ENCODE data around the gene ZRANB1.

ZRANB1 gene

DNA sequence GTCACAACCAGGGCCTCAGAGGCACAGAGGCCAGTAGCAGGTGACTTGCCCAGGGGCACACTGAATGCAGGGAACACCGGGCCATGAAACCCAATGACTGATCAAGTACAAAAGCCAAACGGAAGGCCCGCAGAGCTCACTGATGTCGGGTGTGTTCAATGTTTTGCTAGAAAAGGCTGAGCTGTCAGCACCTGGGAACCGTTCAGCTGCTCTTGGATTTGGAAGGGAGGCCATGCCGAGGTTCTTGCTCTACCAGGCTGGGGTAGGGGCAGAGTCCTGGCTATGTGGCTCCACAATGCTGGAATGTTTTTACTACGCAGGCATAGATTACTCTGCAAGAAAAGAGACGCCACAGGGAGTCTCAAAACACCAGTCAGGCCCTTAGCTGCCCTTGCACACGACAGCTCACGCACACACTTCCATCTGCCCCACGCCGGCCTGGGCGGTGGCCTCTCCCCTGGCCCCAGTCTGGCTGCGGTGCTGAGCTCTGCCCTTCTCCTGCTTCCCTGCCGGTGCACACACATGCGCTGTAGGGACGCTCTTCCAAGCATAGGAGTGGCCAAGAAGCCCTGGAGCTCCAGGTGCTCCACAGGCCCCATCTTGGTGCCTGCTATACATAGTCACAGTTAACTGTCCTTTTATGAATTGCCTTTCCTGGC lies 79.9 kb downstream of the ZRANB1 start:
- no peak for DNase-seq (ENCODE audit: low spot score)

DNA sequence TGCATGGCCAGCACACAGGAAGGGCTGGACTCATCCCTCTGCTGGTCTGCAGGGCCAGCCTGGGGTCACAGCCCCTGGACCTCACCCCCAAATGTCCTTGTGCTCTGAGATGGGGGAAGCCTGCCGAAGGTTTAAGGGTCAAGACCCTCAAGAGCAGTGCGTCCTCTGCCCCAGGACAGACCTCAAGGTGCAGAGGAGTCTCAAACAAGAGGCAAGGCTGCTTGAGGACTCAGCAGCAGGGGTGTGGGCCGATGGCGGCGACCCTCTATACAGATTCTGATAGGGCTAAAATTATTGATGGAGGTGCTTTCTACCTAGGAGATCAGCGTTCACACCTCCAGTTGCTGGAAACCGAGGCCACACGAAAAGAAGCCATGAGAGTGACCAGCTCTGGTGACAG lies 80.7 kb downstream of the ZRANB1 start:
- DNase-seq (ENCODE audit: low spot score): no peak

DNA sequence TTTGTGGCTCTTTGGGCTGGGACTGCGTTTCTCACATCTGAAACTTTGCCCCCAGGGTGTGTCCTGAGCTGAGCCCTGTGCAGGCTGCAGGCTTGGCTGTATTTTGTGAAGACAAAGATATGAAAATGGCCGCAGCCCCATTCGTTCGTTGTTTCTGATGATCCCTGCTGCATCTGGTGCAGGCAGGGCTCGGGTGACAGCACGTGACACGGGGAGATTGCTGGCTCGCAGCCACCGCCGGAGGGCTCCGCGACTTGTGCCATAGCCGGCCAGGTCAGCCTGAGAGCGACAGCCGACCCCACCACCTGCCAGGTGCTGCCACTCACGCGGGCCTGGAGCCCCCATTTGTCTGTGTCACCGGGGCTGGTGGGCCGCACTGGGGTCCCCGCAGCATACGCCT lies 81.3 kb downstream of the ZRANB1 start:
- DNase-seq (ENCODE audit: low spot score): no peak

DNA sequence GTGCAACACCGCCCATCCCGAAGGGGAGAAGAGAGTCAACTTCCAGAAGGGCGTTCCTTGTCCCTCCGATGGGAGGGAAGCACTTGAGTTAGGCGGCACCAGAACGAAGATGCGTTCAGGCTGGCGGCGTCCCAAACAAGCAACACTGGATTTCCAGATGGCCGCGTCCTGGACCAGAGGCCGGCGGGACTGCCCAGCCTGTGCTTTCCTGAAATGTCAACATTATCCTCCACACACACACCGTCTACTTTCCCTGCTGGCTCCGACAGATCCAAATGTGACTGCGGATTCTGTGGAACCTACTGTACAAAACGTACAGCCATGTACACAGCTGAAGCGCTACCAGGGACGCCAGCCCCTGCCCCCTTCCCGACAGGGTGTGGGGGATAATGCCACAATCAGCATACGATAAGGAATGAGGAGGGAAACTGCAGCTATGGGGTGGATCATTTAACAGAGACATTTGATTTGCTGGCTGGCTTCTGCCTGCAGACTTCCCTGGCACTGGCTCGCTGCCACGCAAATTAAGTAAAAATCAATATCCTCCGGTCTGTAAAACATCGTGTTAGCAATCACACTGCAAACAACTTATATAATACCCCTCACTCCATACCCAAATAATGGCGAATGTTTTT lies 82.1 kb downstream of the ZRANB1 start:
- DNase-seq (ENCODE audit: low spot score): no peak

DNA sequence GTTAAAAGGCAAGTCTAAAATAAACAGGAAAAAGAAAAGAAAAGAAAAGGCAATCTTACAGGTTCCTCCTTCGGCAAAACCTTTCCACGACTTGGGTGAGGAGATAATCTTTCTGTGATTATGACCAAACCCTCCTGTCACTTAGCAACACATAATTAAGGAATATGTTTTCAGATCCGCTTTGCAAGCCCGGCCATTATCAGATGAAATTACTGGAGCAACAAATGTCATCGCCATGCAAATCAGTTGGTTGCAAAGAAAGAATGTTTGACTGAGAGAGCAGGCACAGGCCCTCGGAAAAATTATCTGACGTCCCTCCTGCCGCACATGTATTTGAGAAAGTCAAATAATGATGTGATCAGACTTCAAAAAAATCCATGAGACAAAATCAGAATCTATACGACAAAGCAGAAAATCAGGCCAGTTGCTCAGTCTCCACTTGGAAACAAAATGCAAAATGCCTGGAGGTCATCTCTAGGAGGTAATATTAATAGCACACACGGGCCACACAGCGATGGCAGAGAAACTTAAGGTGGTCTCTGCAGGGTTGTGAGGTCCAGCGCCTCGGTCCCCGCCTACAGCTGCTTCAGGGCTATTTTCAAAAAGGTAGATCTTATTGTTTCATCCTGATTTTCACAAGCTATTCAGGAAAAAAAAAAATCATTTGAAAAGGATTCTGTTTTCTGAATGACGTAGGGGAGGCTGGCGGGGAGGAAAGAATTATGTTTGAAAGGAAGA lies 82.7 kb downstream of the ZRANB1 start:
- no peak for DNase-seq (ENCODE audit: low spot score)

DNA sequence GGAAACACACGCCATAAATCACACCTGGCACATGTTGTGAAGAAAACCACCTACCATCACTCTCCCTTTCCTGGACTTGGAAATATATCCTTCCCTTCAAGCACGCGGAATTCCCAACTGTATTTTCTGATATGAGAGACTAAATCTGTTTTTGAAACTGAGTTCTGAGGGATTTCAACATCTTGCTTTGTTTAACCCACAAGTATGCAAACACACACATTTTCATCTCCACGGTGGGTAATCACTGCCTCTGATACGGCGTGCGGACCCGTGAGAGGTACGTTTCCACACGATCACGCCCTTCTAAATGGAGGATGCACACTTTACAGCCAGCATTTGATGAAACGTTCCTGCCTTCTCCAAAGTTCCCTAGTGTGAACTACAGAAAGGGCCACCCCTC lies 83.4 kb downstream of the ZRANB1 start:
- DNase-seq (ENCODE audit: low spot score): no peak

DNA sequence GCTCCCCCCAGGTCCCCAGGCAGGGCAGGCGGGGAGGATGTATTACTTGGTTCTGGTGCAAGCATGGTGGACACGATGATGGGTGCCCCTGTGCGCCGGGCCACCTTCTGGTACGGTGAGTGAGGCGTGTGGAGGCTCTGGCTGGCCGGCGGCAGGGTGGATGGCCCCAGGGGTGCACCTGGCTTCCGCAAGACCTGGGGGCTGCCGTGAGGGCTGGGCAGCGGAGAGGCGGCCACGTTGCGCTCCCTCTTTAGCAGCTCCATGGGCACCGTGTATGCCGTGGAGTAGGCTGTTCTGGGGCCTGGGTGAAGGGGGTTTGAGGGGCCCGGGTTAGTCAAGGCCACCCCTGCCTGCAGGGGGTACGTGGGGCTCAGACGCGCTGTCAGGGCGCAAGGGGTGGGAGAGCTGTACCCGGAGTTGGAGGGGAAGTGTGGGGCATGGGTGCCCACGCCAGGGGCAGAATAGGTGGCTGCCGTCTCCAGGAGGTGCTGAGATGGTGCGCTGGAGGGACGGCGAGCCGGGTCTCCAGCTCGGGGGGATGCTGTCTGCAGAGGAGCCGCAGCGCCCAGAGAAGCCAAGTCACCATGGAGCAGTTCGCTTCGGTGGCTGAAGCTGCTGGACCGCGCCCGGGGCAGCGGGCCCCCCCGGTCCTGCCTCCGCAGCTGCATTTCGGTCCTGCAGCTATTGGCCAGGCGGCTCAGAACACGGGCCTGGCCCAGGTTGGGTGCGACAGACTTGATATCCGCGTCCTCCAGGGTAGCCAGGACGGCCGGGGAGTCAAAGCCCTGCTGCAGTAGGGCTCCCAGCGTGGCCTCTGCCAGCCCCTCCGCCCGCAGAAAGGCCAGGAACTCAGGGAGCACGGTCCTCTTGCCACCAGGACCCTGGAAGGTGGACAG lies 84.4 kb downstream of the ZRANB1 start:
- no peak for DNase-seq (ENCODE audit: low spot score)

DNA sequence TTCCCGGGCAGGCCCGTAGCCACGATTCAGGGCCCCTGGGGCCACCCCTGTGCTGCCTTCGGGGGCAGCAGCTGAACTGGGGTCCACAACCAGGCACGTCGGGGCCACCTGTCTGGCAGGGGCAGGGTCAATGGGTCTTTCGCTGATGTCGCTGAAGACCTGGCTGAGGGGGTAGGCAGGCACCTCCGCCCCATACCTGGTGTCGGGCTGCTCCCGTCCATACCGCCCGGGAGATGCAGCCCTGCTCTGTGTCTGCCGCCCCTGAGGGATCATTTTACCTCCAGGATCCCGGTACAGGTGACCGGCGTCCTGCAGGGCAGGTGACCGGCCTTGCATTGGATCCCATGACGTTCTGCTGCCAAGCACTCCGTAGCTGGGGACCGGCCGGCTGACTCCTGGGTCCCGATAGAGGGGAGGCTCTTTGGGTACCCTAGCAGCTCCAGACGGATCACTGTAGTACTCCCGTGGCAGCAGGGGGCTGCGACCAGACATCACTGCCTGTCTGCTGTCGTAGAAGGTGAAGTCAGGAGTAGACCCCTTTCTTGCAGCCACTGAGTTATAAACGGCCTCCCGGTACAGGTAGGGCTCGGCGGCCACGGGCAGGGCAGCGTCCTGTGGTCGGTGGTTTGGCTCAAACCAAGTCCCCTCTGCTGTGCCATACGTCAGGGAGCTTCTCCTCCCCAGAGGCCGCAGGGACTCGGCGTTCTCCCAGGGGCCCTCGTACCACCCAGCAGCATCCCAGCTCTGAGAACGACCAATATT lies 85.2 kb downstream of the ZRANB1 start:
- no peak for DNase-seq (ENCODE audit: low spot score)

DNA sequence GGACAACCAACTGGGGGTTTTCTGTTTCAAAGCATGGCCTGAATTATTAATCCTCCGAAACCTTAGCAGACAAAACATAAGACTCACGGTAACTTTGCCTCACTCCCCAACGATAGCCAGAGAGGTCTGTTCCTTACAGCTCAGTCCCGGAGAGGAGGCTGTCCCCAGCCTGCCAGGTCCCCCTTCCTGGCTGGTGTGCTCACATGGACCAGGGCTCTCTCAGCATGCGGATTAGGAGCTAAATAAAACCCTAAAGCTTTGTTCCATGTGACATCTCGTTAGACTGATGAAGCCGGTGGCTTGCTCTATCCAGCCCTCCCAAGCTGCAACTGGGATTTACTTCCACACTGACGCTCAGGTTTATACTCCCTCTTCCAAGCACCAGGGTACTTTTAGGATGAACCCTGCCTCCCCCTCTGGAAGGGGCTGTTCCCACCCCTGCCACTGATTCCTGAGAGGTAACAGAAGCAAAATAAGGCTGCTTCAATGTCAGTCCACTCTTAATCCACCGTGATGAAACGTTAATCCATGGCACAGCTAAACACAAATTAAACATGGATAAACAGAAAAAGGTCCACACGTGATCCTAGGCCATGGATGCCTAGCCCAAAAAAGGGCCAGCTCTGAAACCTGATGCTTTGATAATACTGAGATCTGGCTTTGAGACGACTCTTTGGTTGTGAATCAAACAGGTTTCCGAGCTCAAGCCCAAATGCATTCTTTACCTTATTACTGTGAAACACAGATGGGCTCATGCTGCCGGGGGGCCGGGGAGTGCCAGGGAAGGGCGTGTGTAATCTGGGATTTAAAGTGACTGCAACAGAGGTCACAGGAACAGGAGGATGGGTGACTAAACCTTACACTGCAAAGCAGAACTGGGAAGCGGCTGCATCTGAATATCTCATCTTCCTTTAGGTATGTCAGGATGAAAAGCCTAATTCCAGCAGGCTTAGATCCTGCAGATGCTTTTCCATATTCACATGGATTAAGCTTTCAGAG lies 86.2 kb downstream of the ZRANB1 start:
- DNase-seq (ENCODE audit: low spot score): no peak

DNA sequence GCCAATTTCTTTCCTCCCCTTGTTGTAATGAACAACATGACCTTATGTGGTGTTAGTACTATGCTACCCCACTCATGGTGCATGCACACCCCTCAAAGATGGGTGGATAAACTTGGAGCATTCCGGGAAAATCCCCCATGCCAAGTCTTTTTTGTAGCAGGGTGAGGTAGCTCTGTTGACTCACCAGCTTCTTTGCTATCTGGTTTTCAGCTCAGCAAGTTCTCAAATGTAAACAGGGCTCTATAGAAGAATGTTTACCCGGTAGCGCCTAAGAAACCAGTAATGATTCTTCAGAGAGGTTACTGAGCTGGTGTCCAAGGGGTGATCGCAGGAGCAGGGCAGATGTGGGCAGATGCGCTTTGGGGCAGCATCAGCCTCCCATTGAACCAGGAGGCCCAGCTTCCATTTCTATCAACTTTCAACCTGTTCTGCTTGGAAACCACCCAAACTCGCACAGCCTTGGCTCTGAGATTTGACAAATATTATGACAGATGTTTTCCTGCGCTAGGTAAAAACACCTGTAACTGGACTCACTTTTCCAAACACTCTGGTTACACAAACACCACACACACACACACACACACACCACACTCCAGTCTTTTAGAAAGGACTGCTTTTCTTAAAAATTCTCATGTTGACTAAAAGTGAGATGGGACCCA lies 87.8 kb downstream of the ZRANB1 start:
- no peak for DNase-seq (ENCODE audit: low spot score)

DNA sequence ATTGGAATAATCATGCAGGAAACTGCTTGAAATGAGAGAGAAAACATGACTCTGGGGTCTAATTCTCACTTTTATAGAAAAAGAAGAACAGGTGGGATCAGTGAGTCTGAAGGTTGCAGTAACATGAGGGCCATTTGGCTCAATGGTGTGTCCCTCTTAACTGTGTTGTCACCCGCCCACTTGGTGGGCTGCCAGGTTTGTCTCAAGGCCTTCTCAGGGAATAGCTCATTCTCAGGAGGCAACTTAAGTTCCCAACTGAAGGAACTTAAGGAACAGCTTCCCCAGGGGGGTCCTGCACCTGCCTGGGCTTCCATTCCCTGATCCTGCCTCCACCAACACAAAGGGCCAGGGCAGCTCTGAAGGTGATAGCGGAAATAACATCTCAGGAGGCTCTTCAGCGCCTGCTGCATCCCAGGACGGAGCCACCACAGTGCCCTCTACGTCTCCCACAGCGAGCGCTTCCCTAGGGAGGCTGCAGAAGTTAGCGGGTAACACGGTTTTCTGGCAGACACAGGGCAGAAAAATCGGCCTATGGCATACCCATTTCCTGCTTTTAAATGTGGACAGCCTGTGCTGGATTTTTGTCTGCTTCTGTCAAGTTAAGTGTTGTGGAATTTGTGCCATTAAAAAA lies 88.8 kb downstream of the ZRANB1 start:
- no peak for DNase-seq (ENCODE audit: low spot score)

DNA sequence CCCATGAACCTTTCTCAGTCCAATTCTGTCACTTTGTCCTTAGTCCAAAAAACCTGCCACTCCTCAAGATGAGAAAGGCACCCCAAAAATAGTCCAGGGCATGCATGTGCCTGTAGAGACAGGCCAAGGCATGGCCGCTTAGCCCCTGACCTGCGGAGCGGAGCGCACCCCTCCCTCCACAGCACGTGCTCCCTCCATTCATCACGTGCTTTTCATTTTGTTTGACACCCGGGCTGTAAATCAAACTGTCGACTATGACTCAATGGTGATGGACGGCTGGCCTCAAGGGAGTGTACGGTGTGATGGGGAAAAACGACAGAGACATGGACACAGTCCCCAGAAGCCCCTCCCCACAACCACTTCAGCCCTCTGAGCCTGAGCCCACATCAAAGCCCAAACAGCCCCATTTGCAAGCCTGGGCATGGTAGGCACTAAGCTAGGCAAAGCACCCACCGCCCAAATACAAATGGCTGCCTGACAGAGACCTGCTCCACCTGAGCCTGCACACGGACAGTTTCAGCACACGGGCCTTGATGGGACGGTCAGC lies 90.6 kb downstream of the ZRANB1 start:
- no peak for DNase-seq (ENCODE audit: low spot score)

DNA sequence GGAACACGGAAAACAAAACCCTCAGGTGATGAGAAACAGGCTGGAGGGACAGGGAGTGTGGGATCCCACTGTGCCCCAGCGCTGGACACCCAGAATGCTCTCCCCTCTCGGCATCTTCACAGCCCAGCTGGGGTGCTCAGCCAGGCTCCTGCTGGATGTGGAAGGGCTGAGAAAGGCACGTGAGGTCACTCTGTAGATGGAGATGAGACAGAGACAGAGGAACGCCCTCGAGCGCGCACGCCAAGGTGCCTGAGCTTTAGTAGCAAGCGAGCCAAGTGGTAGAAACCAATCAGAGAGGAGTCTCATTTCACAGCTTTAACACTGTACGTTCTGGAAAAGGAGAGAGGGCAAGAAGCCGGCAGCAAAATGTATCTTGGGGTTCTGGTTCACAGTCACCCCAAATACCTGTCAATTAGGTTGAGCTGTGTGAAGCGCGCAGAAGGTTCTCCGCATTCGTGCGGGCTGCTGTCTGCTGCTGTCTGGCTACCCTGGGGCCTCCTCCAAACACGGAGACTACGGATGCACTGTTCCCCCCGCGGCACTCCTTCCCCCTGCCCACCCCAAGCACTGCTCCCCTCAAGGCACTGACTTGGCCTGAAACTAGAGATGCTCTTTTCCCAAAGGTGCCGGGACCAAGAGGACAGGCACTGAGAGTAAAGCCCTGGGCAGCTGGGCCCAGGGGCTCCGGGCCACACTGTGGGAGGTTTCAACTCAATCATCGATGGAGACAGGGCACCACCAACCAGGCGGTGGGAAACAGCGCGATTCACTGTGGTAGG lies 91.4 kb downstream of the ZRANB1 start:
- DNase-seq (ENCODE audit: low spot score): no peak

DNA sequence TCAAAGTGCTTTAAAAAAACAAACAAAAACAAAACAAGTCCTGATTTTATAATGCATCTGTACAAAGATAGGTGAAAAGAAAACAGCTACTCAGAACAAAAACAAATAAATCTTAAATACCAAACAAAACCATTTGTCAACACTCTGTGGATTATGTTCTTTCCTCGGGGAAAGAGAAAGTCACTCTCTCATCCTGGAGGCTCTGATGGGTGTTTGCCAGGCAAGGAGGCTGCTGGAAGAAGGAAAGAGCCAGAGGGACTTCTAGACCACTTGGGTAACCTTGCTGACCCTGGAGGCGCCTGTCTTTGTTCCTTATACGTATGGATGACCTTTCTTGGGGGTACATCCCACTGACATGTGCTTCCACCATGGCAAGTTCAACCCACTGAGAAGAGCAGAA lies 92.8 kb downstream of the ZRANB1 start:
- DNase-seq (ENCODE audit: low spot score): no peak

DNA sequence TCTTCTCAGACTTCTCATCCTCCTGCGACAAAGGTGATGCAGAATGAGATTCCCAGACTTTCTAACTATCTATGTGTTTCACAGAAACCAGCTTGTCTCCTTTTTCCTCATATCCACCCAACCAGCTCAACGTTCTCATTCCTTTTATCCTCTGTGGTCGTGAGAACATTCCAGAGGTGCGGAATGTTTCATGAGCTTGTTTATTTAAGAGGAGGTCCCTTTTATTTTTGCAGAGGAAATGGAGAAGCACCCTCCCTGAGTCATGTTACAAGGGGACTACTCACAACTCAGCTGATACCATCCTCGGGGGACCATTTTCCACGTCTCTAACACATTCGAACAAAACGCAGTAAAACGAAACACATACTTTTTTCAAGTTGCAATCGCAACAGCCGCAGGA lies 93.2 kb downstream of the ZRANB1 start:
- DNase-seq (ENCODE audit: low spot score): no peak

DNA sequence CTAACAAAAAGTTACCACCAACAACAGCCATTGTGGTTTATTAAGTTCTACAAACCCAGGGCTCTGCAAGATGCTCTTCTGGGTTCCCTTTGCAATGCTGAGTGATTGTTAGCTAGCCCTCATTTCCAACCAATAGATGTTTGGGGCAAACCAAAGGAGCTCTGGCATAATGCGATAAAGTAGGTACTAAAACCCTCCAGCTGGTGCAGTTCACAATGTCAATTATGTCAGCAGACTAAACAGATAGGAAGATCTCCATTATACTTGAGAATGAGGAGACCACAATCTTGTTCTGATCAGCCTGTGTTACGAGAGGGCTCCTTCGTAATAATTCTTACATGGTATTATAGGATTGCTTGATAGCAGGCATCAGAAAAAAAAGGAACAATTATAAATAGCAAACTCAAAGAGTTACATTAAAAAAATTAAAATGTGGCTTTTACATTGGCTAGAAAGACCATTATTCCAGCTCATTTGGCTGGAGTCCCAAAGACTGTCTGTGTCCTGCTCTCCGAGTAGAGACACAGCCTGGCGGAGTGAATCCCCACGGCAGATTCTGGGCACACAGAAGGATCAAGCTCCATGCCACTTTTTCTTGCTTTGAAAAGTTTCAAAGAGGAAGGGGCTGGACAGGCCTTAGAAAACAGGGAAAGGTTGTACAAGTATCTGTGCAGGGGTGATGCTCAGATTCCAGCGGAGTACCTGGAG lies 93.8 kb downstream of the ZRANB1 start:
- no peak for DNase-seq (ENCODE audit: low spot score)

DNA sequence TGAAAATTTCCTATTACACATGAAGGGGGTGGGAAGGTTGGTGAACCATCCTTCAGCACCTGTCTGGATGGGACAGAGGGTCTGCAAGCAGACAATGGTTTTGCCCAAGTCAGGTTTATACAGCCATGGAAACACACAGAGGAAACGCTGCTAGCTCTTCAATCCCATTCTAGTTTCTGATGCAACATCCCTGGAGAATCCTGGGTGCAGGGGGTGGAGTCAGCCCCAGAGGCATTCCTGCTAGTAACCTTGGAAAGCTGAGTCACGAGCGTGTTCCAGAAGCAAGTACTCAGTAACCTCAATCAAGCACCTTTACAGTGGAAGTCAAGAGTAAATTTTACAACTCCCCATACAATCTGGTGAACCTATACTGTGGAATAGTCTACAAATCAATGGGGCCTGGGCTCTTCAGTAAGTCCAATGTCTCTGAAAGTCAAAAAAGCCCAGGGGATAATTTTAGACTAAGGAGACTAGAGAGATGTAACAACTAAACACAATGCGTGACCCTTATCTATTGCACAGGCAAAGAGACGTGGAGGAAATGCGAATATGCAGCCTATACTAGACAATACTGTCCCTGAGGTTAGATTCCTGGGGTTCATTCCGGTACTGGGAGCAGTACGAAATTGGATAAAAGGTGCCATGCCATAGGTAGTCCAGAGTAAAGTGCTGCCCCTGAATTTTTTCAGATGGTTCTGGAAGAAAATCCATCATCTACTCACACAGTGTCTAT lies 95.4 kb downstream of the ZRANB1 start:
- DNase-seq (ENCODE audit: low spot score): no peak
